Effector memory CD8-positive, alpha-beta T cell (primary cell): Measurements from ENCODE around the gene NOA1.
"Not testable (repeated sequence)": the region's sequence is repeated elsewhere in the genome, so short reads cannot be mapped to it uniquely, and the experiment has no call there.

Experiments used
- ATAC-seq: fragments of 150-1000 bp; cut with Tn5 transposase; replicated peaks from 2 replicates; pipeline ENCODE4 v1.10.0; 2021; ENCODE audit warnings: mild to moderate bottlenecking, moderate library complexity
- DNase-seq, 3 experiments: peaks; one replicate each; pipeline ENCODE4 v3.0.0; 2021
- H3K27ac Mint-ChIP-seq, 2 donors: one replicate each; pipeline ENCODE4 v1.8.0; 2022; ENCODE audit warnings: mild to moderate bottlenecking in 2 of 2, mixed read lengths in 2 of 2, moderate library complexity in 2 of 2
- H3K27me3 Mint-ChIP-seq, 2 donors: one replicate each; pipeline ENCODE4 v1.8.0; 2022; ENCODE audit warnings: mixed read lengths in 2 of 2
- H3K36me3 Mint-ChIP-seq: one replicate; pipeline ENCODE4 v1.8.0; 2022; ENCODE audit warnings: mild to moderate bottlenecking, moderate library complexity, mixed read lengths; ENCODE audit not compliant: insufficient read depth
- H3K4me1 Mint-ChIP-seq, 2 donors: one replicate each; pipeline ENCODE4 v1.8.0; 2022; ENCODE audit warnings: low read depth in 2 of 2, mixed read lengths in 2 of 2
- H3K4me3 Mint-ChIP-seq, 2 donors: one replicate each; pipeline ENCODE4 v1.8.0; 2022; ENCODE audit warnings: mild to moderate bottlenecking in 2 of 2, mixed read lengths in 2 of 2, moderate library complexity in 2 of 2
- H3K9me3 Mint-ChIP-seq, 2 donors: one replicate each; pipeline ENCODE4 v1.8.0; 2022; ENCODE audit warnings: mixed read lengths in 2 of 2

Gene NOA1

GRCh38 chr4:56939826-56940225 is 37.6 kb downstream of the NOA1 start:
- not testable (repeated sequence) for H3K27ac Mint-ChIP-seq, H3K4me3 Mint-ChIP-seq, H3K27me3 Mint-ChIP-seq, H3K9me3 Mint-ChIP-seq, DNase-seq, ATAC-seq
- peaks cover 0 to 11% of the 10 kb centered on the region in 2 donors for H3K4me1 Mint-ChIP-seq
- H3K36me3 Mint-ChIP-seq: peaks cover 29% of the 10 kb centered on the region

- DNase-seq: no peak
- no peak for ATAC-seq
- Mint-ChIP-seq H3K4me3 (no peak overlapping the region), H3K4me1 (peaks cover 0 to 20% of the 10 kb centered on the region in 2 donors), H3K9me3 (no peaks in the 10 kb centered on the region), H3K27me3 (no peaks in the 10 kb centered on the region), H3K27ac (no peak overlapping the region), H3K36me3 (peaks cover 35% of the 10 kb centered on the region)
Observed at GRCh38 chr4:56937262-56937661, 40.1 kb downstream of the NOA1 start.

GRCh38 chr4:56931924-56932323 is 45.5 kb downstream of the NOA1 start:
- Mint-ChIP-seq H3K27ac (peak overlapping the region in 1 of 2 donors; percentile 31), H3K4me3 (no peak overlapping the region)
- ATAC-seq: no peak

GRCh38 chr4:56930638-56931037 is 46.8 kb downstream of the NOA1 start:
- Mint-ChIP-seq H3K27me3 (no peaks in the 10 kb centered on the region), H3K36me3 (peaks cover 60% of the 10 kb centered on the region), H3K27ac (peak overlapping the region; percentile 29 to 44), H3K4me1 (peaks cover 10 to 30% of the 10 kb centered on the region in 2 donors), H3K9me3 (no peaks in the 10 kb centered on the region), H3K4me3 (no peak overlapping the region)
- DNase-seq: no peak
- no peak for ATAC-seq

More at GRCh38 chr4:56931924-56932323, 45.5 kb downstream of the NOA1 start:
- H3K4me1 Mint-ChIP-seq: peaks cover 10 to 31% of the 10 kb centered on the region in 2 donors
- no peaks in the 10 kb centered on the region for H3K27me3 Mint-ChIP-seq
- H3K9me3 Mint-ChIP-seq: no peaks in the 10 kb centered on the region
- no peak for DNase-seq
- H3K36me3 Mint-ChIP-seq: peaks cover 57% of the 10 kb centered on the region

GRCh38 chr4:56927196-56927595 is 50.2 kb downstream of the NOA1 start:
- DNase-seq (no peak), ATAC-seq (no peak)
- peaks cover 81% of the 10 kb centered on the region for H3K36me3 Mint-ChIP-seq
- H3K4me1 Mint-ChIP-seq: peaks cover 10 to 24% of the 10 kb centered on the region in 2 donors
- H3K27me3 Mint-ChIP-seq: no peaks in the 10 kb centered on the region
- H3K27ac Mint-ChIP-seq: no peak overlapping the region
- no peak overlapping the region for H3K4me3 Mint-ChIP-seq
- H3K9me3 Mint-ChIP-seq: no peaks in the 10 kb centered on the region

- Mint-ChIP-seq H3K4me3 (peak overlapping the region in 1 of 2 donors; percentile 57), H3K4me1 (peaks cover 15 to 30% of the 10 kb centered on the region in 2 donors), H3K36me3 (peaks cover 43% of the 10 kb centered on the region)
- not testable (repeated sequence) for H3K9me3 Mint-ChIP-seq, ATAC-seq, H3K27me3 Mint-ChIP-seq, H3K27ac Mint-ChIP-seq, DNase-seq
Observed at GRCh38 chr4:56914977-56915376, 62.4 kb downstream of the NOA1 start.

- Mint-ChIP-seq H3K36me3 (peaks cover 38% of the 10 kb centered on the region), H3K4me1 (peaks cover 17 to 37% of the 10 kb centered on the region in 2 donors), H3K4me3 (peak overlapping the region in 1 of 2 donors; percentile 57), H3K27ac (peak overlapping the region in 1 of 2 donors; percentile 25), H3K9me3 (no peaks in the 10 kb centered on the region), H3K27me3 (no peaks in the 10 kb centered on the region)
- ATAC-seq (no peak), DNase-seq (no peak)
Observed at GRCh38 chr4:56914336-56914735, 63.1 kb downstream of the NOA1 start.
